Nephron progenitor cell (in vitro differentiated cells): ENCODE measurements around the gene FOXN3.

Experiments
- DNase-seq: peaks from one replicate; pipeline ENCODE4 v3.0.0; 2021
- H3K27ac Mint-ChIP-seq: 2 replicates; pipeline ENCODE4 v1.8.0; 2021; ENCODE audit warnings: mild to moderate bottlenecking, moderate library complexity, mixed read lengths
- H3K27me3 Mint-ChIP-seq: 2 replicates; pipeline ENCODE4 v1.8.0; 2021; ENCODE audit warnings: mild to moderate bottlenecking, low read depth, mixed read lengths; ENCODE audit not compliant: poor library complexity
- H3K36me3 Mint-ChIP-seq: 2 replicates; pipeline ENCODE4 v1.8.0; 2021; ENCODE audit warnings: low read depth, mixed read lengths
- H3K4me1 Mint-ChIP-seq: 2 replicates; pipeline ENCODE4 v1.8.0; 2021; ENCODE audit warnings: mixed read lengths
- H3K4me3 Mint-ChIP-seq: 2 replicates; pipeline ENCODE4 v1.8.0; 2021; ENCODE audit warnings: mild to moderate bottlenecking, moderate library complexity, mixed read lengths
- H3K9me3 Mint-ChIP-seq: 2 replicates; pipeline ENCODE4 v1.8.0; 2021; ENCODE audit warnings: mild to moderate bottlenecking, moderate library complexity, mixed read lengths
- TF ChIP-seq, protein P1 (sequence below): fragments of 200-600 bp; sonication (generic); IDR thresholded peaks from 2 replicates; pipeline ENCODE4 v1.5.0; 2021; ENCODE audit warnings: antibody characterized with exemption

Gene FOXN3

GRCh38 chr14:89429199-89430181 lies 12.5 kb upstream of the FOXN3 start:
- peak overlapping the region; percentile 43 for H3K4me3 Mint-ChIP-seq
- H3K4me1 Mint-ChIP-seq: peaks cover 33% of the 10 kb centered on the region
- H3K27me3 Mint-ChIP-seq: peaks cover 8% of the 10 kb centered on the region
- TF ChIP-seq, protein P1, sequence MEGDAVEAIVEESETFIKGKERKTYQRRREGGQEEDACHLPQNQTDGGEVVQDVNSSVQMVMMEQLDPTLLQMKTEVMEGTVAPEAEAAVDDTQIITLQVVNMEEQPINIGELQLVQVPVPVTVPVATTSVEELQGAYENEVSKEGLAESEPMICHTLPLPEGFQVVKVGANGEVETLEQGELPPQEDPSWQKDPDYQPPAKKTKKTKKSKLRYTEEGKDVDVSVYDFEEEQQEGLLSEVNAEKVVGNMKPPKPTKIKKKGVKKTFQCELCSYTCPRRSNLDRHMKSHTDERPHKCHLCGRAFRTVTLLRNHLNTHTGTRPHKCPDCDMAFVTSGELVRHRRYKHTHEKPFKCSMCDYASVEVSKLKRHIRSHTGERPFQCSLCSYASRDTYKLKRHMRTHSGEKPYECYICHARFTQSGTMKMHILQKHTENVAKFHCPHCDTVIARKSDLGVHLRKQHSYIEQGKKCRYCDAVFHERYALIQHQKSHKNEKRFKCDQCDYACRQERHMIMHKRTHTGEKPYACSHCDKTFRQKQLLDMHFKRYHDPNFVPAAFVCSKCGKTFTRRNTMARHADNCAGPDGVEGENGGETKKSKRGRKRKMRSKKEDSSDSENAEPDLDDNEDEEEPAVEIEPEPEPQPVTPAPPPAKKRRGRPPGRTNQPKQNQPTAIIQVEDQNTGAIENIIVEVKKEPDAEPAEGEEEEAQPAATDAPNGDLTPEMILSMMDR: no peak
- DNase-seq: peak; percentile 10
- peaks cover 8% of the 10 kb centered on the region for H3K36me3 Mint-ChIP-seq
- H3K27ac Mint-ChIP-seq: peak overlapping the region; percentile 39
- H3K9me3 Mint-ChIP-seq: peaks cover 8% of the 10 kb centered on the region

DNA sequence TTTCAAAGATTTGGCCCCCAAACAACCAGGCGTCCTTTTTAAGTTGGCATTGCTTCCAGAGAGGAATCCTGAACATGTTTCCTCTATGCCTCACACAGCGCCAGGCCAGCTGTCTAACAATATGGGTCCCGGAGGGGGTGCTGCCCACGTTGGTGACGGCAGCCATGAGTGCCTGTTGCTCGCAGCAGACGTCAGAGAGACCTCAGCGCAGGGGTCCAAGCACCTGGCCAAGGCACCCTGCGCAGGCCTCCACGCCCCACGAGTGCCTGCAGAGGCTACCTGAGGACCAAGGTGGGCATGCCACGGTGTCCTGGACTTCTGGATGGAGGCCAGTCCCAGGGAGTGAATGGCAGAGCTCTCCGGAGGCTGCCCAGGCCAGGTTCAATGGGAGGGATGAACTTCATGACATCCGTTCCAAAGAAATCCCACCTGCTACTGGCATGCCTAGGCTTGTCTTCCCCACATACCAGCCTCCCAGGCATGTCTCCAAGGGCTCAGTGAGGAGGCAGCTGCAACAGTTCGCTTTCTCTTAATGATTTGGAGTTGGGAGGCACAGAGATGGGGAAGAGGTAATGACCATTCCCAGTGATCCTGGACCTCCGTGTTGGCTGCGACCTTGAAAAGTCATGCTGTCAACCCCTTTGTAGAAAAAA lies 11.6 kb upstream of the FOXN3 start:
- TF ChIP-seq, protein P1: no peak
- Mint-ChIP-seq H3K27ac (peak overlapping the region; percentile 32), H3K36me3 (peaks cover 7% of the 10 kb centered on the region), H3K4me3 (no peak overlapping the region), H3K4me1 (peaks cover 41% of the 10 kb centered on the region), H3K27me3 (peaks cover 8% of the 10 kb centered on the region), H3K9me3 (peaks cover 8% of the 10 kb centered on the region)
- no peak for DNase-seq

DNA sequence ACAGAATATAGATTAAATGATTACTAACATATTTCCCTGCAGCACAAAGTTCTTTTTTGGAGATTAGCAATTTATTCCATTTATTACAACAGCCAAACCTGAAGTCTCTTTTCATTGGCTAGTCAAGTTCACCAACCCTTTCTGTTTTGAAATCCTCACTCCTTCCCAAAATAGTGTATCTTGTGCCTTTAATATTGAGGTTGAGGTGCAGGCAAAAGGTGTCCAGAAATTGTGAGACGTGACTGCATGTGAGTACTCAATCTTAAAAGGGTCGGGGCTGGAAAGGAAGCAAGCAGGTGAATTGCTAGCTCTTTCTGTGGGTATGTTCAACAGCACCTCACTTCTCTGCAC lies 11.1 kb upstream of the FOXN3 start:
- Mint-ChIP-seq H3K27me3 (peaks cover 8% of the 10 kb centered on the region), H3K36me3 (peaks cover 7% of the 10 kb centered on the region), H3K9me3 (peaks cover 8% of the 10 kb centered on the region), H3K4me1 (peaks cover 46% of the 10 kb centered on the region), H3K27ac (peak overlapping the region; percentile 32), H3K4me3 (no peak overlapping the region)
- no peak for DNase-seq
- TF ChIP-seq, protein P1: no peak

- Mint-ChIP-seq H3K27me3 (peaks cover 6% of the 10 kb centered on the region), H3K4me1 (peaks cover 52% of the 10 kb centered on the region), H3K27ac (no peak overlapping the region), H3K9me3 (peaks cover 6% of the 10 kb centered on the region), H3K36me3 (peaks cover 4% of the 10 kb centered on the region), H3K4me3 (no peak overlapping the region)
- TF ChIP-seq, protein P1: no peak
- no peak for DNase-seq
These were observed 10.6 kb upstream of the FOXN3 start for GRCh38 chr14:89427426-89428172.

DNA sequence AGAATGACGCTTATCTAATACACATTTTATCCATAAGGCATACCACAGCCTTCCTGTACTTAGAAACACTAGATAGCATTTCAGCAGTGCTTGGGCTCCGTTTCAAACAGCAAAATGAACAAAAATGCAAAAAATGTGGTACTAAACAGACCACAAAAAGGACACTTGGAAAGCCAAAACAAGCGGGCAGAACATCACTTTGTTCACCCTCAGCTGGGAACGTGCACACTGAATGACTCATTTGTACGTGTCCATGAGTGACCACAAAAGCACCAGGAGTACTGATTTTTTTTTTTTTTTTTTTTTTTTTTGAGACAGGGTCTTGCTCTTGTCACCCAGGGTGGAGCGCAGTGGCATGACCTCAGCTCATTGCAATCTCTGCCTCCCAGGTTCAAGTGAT lies 8.9 kb upstream of the FOXN3 start:
- Mint-ChIP-seq H3K4me3 (no peak overlapping the region), H3K27ac (no peak overlapping the region), H3K36me3 (no peaks in the 10 kb centered on the region), H3K27me3 (peaks cover 4% of the 10 kb centered on the region), H3K9me3 (peaks cover 4% of the 10 kb centered on the region), H3K4me1 (peaks cover 58% of the 10 kb centered on the region)
- no peak for DNase-seq
- TF ChIP-seq, protein P1: no peak
